A673 (cell line): Measurements from ENCODE around the gene SUGP2.

ENCODE experiments used
- CTCF ChIP-seq: fragments of 300-800, 200-600 bp; sonication (generic); conservative IDR thresholded peaks from 2 replicates; pipeline ENCODE4 v1.5.1; 2017; ENCODE audit warnings: low read depth, mild to moderate bottlenecking, antibody characterized with exemption, low read length, moderate library complexity, mixed read lengths
- EZH2 ChIP-seq: fragments of 200-600 bp; sonication (generic); IDR thresholded peaks from 2 replicates; pipeline ENCODE4 v1.6.1; 2017; ENCODE audit warnings: borderline replicate concordance, low read depth, mild to moderate bottlenecking, mixed read lengths, antibody characterized with exemption, low read length; ENCODE audit not compliant: poor library complexity, severe bottlenecking

GRCh38 chr19:19025861-19026260, 7.5 kb downstream of the SUGP2 start:
- TF ChIP-seq EZH2 = no peak
- TF ChIP-seq CTCF = no peak
